ENCODE results near the gene CGB2.

CGB2 gene

DNA sequence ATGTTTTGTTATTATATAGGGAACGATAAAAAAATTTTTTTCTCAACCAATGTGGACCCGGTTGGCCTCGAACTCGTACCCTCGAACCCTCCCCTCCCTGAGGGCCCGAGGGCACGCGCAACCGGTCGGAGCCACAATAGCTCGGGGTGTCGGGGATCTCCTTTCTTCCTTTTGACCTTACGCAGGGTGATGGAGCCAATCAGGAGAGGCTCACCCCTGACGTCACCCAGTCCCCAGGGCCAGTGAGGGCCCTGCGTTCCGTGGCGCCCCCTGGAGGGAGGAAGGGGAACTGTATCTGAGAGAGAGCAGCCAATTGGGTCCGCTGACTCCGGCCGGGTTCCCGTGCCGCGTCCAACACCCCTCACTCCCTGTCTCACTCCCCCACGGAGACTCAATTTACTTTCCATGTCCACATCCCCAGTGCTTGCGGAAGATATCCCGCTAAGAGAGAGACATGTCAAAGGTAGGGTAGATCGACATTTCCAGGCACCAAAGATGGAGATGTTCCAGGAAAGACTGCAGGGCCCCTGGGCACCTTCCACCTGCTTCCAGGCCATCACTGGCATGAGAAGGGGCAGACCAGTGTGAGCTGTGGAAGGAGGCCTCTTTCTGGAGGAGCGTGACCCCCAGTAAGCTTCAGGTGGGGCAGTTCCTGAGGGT is at the start of gene CGB2:
CGB2 (plus strand) TSS at position 249 of the 660 bp plus-strand sequence; CDS start at position 455, 206 bp downstream.
- peak; percentile 94 for DNase-seq

DNA sequence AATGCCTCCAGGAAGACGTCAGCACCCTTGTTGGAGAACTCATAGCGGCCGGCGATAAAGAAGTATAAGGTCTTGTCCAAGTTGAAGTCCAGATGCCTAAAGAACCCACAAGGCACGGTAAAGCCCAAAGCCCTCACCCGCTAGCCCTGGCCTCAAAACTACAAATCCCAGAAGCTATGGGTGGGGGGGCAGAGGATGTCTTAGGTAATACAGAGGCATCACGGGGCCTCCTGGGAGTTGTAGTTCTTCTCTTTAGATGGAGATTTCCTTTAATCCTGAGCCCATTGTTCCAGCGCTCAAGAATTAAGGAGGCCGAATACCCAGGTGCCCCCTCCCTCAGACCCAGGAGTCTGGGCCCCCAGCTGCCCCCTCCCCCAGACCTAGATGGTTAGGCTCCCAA is 49.4 kb upstream of the CGB2 start:
- DNase-seq, result no peak

DNA sequence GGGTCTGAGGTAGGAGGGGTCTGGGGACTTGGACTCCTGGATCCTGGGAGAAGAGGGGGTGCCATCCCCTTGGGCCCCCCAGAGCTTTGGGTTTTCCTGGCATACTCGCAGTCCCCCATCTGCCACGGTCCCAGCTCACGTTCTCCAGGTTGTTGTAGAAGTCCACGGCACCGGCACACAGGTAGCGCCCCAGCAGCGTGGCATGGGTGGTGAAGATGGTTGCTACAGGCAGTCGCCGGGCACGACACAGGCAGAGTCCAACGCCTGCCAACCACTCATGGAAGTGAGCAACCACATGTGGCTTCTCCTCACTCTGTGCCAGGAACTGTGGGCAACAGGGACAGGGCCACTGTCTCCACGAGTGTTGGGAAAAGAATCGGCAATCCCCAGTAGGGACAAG is 46.0 kb upstream of the CGB2 start:
- DNase-seq, result no peak

DNA sequence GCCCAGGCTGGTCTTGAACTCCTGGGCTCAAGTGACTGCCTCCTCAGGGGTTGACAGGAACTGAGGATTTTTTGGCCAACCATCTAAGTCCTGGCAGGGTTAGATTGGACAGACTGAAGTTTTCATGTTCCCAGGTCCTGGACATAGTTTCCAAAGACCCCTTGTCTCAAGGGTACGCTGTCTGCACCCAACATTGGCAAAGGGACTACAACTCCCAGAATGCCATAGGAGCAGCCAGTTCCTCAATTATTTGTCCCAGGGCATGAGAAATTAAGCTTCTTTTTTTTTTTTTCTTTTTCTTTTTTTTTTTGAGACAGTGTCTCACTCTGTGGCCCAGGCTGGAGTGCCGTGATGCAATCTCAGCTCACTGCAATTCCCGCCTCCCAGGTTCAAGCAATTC is 45.5 kb upstream of the CGB2 start:
- DNase-seq, result no peak

DNA sequence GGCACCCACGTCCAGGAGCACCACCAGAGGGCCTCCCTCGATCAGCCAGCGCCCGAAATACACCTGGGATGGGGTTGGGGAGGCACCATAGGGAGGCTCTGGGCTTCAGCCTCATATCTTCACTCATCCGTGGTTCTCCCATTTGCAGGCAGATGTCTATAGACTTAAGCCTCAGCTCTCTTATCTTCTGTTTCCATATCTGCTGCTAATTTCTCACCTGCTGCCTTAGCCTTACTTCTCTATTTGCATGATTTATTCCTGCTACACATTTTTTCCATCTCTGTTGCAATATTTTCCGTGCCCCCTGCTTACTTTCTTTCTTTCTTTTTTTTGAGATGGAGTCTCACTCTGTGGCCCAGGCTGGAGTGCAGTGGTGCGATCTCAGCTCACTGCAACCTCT is 44.4 kb upstream of the CGB2 start:
- DNase-seq, result no peak

DNA sequence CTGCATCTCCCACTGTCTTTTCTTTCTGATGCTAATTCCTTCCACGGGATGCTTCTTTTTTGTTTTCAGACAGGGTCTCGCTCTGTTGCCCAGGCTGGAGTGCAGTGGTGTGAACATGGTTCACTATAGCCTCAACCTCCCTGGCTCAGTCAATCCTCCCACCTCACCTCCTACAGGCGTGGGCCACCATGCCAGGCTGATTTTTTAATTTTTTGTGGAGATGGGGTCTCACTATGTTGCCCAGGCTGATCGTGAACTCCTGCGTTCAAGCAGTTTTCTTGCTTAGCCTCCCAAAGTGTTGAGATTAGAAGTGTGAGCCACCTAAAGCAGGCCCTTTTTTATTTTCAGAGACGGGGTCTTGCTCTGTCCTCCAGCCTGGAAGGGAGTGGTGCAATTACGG is 43.4 kb upstream of the CGB2 start:
- DNase-seq, result no peak

DNA sequence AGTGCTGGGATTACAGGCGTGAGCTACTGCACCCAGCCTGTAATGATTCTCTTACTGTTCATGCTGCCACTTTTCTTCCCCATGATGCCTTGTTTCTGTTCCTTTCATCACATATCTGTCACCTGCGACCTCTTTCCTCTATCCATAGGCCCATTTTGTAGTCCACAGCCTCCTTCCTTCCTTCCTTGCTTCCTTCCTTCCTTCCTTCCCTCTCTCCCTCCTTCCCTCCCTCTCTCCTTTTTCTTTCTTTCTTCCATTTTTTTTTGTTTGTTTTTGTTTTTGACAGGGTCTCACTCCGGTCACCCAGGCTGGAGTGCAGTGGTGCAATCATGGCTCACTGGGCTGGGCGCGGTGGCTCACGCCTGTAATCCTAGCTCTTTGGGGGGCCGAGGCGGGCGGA is 42.8 kb upstream of the CGB2 start:
- no peak for DNase-seq

DNA sequence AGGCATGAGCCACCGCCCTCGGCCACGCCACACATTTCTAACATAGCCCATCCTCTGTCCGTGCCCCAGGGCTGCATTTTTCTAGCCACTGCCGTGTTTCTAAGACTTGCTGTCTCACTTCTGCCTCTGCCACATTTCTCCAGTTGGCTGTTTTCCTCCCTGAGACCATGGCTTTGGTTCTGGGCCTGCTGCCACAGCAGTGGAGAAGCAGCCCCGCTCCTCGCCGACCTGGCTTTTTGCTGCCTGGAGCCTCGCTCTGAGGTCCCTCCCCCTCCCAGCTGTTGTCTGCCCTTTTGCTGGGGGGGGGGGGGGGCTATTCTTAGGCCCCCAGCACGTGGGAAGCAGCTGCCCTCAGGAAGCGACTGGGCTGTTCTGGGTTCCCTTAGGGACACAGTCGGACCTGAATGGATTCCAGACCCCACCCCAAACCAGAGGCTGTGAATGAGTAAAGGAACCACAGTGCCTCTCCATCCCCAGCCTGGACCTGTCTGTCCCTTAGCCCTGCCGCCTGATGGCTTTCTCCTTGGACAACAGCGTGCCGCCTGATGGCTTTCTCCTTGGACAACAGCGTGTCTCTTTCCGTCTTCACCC is 41.9 kb upstream of the CGB2 start:
- no peak for DNase-seq

DNA sequence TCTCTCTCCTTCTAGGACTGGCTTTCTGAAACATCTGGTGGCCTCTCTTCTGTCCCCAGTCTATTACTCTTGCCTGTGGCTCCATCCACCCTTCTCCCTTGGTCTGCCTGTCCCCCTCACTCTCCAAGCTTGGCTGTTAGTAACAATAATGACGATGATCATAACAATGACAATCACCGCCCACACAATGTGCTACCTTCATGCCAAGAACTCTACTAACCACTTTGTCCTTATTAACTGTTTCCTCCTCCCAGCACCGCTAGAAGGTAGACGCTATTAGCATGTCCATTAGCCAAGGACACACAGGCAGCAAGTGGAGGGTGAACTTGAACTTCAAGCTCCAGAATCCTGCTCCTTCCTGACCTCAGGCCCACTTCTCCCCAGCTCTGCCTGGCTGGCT is 41.3 kb upstream of the CGB2 start:
- DNase-seq, result no peak

DNA sequence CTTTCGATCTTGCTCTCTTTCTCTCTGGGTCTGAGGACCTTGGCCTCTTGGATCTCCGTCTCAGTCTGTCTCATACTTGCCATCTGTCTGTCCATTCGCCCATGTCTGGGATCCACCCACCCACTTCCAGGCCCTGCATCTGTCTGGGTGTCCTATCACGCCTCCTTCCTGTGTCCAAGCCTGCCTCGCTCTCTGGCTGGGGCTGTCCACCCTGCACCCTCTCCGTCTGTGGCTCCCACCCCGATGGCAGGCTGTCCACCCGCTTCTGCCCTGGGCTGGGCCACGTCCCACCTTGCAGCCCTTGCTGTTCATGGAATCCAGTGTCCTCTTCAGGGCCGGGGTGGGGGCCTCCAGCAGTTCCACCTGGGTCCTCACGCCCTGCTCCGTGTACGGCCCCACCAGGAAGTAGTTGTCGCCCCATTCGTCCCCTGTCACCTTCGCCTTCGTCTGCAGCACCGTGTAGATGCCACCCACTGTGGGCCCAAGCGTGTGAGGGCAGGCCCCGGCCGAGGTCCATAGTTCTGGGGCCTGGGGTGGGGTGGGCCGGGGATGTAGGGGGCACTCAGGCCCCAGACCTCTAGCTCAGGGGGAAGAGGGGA is 40.6 kb upstream of the CGB2 start:
- no peak for DNase-seq

DNA sequence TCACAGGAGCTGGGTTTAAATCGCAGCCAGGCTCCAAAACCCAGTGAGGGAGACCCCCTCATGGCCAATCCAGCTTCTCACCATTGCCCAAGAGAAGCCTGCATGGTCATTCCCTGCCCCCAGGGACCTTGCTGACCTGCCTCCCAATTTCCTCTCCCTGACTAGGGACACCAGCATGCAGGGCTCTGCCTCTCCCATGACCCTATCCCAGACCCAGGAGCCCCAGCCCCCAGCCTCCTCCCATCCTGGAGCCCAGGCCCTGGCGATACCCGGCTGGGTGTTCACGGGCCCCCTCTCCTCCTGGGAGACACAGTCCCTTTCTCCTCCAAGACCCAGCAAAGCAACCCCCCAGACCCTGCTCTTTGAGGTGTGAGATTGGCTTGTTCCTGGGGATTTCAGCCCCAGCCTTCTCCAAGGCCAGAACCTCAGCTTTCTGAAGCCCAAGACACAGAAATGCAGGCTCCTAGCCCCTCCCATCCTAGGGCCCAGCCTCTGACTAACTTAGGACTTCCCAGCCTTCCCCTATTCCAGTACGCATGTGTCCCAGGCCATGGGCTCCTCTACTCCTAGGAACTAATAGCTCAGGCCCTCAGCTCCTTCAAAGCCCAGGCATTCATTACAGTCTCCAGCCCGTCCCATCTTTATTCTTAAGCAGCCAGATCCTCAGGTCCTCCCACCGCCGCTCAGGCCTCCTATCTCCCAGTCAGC is 39.7 kb upstream of the CGB2 start:
- no peak for DNase-seq

DNA sequence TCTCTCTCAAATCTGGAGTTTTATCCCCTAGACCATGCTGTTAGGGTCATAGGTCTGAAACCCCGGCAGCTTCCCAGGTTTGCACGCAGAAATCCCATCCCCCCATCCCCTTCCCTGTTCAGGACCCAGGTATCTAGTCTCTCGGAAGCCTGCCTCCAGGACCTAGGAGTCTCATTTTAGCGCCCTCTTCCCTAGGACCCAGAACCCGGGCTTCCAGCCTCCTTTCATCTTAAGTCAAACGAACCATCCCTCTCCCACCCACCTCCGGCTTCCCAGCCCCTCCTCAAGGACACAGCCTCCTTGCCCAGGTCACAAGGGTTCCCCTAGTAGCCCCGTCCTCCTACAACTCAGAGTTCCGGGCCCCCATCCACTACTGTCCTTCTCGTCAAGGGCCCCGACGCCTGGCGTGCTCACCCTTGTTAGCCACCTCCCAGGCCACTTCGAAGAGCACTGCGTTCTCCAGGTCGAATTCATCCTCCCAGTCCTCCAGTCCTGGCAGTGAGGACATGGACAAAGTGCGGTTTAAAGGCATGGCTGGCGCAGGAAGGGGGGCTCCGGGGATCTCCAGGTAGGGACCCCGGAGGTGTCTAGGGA is 39.0 kb upstream of the CGB2 start:
- DNase-seq, result no peak

DNA sequence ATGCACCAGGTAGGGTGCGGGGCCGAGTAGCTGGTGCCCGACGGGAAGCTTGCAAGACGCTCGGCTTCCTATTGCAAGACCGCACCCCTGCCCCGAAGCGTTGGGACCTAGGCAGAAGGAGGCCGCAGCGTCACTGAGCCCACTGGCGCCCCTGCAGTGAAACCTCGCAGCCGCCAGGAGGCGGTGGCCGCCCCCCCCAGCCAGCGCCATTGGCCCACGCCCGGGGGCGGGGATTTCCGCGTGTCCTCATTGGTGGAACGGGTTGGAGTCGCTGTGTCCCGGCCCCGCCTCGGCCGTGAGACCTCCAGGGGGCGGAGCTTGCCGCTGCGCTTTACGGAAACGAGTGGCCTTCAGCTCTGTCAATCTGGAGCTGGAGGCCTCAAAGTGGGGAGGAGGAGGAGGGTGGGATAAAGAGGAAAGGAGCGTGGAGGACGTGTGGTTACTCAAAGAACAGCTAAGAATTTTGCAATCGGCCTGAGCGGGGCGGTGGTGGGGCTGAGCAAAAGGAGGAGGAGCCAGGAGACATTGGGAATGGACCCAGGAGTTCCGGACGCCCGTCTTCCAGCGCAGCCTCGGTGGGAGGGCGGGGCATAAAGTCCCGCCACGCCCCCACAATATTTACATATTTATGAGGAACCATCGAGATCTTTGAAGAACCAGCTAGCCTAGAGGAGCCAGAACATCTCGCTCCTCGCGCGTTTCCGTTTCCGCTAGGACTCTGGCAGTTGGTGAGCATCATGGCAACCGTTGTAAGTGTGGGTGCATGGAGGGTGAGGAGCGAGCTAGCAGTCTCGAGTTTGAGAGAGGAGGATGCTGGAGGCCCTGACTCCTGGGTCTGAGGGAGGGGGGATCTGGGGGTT is 38.3 kb upstream of the CGB2 start, which contains the start of the genes GYS1 and RUVBL2:
GYS1 (minus strand) TSS at position 135 of the 860 bp plus-strand sequence. CDS start 197 bp downstream, outside the sequence.
RUVBL2 (plus strand) TSS at position 713 of the 860 bp plus-strand sequence; CDS start at position 738, 25 bp downstream.
- DNase-seq, result peak; percentile 100

DNA sequence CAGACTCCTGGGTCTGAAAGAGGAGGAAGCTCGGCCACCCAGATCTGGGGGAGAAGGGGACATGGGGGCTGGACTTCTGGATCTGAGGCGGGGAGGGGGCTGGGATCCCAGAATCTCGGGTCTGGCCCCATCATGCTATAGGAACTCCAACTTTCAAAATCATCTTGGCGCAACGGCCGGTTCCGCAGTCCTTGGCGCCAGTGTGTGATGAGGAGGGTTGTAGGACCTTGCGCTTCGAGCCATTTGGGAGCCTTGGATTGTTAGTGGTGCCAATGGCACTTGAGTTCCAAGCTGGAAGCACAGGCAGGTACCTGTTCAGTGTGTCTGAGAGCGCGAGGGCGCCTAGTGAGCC is 37.7 kb upstream of the CGB2 start:
- peak; percentile 16 for DNase-seq

DNA sequence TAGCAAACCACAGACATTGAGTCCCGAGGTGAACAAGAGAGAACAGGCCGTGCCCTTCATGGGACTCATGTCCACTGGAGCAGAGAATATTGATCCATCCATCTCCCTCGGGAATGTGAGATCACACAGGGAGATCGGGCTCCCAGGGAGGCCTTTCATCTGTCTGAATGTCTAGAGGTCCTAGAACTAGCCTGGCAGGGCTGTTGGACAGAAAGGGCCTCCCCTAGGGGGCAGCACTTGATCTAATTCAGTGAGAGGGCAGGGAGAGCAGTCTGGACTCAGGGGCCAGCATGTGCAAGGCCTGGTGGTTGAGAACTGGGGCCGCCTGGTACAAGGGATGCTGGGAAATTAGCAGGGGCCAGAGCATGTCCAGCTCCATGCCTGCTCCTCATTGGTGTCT is 33.7 kb upstream of the CGB2 start:
- DNase-seq, result peak; percentile 69

DNA sequence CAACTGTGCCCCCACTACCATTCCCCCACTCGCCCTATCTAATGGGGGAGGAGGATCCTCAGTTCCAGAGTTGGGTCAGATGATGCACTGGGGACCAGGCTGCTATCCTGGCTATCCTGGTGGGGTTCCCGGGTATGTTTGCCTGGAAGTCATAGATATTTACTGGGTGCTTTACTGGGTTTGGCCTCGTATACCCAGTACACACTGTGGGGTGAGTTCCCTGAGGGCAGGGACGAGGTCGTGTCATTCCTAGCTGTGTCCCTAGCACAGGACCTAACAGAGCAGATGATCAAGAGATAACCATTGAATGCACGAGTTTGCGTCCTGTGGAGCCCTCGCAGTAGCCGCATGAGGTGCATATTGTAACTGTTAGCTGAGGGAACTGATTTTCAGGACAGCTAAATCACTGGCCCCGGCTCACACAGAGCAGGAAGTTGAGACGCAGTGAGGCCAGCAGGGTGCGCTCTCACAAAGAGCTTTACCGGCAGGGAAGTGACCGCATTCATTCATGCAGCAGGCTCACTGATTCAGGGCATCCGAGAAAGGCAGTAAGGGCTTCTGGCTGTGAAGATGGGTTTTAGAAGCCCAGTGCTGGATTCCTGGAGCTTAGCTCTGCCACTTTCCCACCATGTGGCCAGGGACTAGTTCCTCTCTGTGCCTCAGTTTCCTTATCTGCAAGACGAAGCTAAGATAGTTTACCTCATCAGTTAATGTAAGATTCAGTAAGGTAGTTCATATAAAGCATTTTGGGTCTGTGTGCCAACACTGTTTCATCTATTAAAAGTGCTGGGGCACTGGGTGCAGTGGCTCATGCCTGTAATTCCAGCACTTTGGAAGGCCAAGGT is 32.0 kb upstream of the CGB2 start:
- peak; percentile 76 for DNase-seq

DNA sequence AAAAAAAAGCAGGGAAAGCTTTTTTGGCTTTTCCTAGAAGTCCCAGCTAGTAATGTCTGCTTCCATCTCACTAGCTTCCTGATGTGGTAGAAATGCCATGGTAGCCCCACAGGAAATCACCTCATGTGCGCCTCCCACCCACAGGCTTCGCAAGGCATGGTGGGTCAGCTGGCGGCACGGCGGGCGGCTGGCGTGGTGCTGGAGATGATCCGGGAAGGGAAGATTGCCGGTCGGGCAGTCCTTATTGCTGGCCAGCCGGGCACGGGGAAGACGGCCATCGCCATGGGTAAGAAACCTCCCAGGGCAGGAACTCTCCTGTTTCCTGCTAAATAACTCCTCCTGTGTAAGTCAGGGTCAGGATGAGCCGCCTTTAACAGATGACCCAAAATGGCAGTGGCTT is 27.6 kb upstream of the CGB2 start:
- DNase-seq, result no peak

DNA sequence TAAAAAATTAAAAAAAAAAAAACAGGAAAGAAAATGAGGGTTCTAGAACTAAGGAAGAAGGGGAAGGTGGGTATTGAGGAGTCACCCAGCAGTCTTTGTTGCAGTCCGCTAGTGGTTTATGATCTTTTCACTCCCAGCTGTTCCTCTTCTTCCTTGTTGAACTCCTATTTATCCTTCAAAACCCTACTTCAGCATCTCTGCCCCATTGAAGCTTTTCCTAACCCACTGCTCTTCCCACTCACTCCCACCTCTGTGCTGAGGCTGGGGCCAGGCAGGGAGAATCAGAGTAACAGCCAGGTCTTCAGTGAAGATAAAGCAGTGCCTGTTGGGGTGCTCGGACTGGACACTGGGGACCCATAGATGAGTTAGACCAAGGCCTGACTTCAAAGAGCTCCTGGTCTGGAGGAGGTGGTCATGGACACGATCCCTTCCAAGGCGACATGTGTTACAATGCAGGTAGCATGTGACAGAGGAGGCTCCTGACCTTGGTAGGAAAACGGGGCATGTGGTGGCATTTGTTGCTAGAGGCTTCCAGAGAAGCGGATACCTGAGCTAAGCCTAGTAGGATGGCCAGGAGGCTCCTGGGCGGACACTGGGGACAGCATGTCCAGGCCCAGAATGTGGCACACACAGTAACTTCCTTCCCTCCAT is 26.6 kb upstream of the CGB2 start:
- DNase-seq, result no peak

DNA sequence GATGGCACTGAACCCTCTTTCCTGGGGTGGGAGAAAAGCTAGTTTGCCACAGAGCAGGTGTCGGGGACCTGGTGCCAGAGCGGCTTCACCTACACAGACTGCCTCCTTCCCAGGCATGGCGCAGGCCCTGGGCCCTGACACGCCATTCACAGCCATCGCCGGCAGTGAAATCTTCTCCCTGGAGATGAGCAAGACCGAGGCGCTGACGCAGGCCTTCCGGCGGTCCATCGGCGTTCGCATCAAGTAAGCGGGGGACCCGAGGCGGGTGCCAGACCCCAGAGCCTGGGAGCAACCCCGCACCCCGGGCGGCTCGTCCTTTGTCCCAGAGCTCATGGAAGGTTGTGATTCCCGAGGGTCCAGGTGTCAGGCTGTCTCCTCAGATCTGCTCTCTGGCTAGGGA is 24.8 kb upstream of the CGB2 start:
- no peak for DNase-seq

DNA sequence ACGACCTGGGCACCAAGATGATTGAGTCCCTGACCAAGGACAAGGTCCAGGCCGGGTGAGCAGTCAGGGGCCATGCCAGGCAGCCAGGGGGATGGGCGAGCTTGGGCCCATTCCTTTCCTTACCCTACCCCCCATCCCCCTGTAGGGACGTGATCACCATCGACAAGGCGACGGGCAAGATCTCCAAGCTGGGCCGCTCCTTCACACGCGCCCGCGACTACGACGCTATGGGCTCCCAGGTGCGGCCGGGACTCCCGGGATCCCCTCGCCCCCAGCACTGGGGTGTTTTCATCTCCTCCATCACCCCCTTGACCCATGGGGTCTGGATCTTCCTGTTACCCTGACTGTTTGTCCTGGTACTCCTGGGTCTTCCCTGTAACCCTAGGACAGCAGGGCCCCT is 21.9 kb upstream of the CGB2 start:
- no peak for DNase-seq

DNA sequence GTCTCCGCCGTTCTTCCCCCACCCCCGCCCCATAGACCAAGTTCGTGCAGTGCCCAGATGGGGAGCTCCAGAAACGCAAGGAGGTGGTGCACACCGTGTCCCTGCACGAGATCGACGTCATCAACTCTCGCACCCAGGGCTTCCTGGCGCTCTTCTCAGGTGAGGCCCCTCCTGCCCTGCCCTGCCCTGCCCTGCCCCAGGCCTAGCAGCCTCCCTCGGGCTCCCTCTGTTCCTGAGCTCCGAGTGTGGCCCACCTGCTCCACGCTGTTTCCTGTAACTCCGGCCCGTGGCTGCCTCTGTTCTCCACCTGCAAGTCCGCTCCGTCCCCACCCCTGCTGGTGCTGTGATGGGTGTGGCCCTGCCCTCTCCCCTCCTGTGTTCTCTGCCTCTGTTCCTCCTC is 21.2 kb upstream of the CGB2 start:
- no peak for DNase-seq
